Mononuclear cell (primary cell): ENCODE results near the gene SRGAP3. TPM values are rescaled to one million over a fixed set of nuclear protein-coding genes. Genes with fewer than 3 reads are reported as not detected.
"Not testable (repeated sequence)": the region's sequence is repeated elsewhere in the genome, so short reads cannot be mapped to it uniquely, and the experiment has no call there.

Source experiments
- H3K27me3 ChIP-seq: 2 replicates; pipeline ENCODE4 v1.6.0; 2011; ENCODE audit warnings: low read length, control low read depth; ENCODE audit not compliant: insufficient read depth
- H3K4me1 ChIP-seq: 2 replicates; pipeline ENCODE4 v1.5.1; 2011; ENCODE audit warnings: mild to moderate bottlenecking, low read length, control low read depth; ENCODE audit not compliant: insufficient read depth
- H3K4me3 ChIP-seq: 2 replicates; pipeline ENCODE4 v1.5.1; 2011; ENCODE audit warnings: mild to moderate bottlenecking, low read length, moderate library complexity
- H3K9me3 ChIP-seq: 2 replicates; pipeline ENCODE4 v1.5.1; 2011; ENCODE audit warnings: low read depth, mild to moderate bottlenecking, control low read depth, low read length
- total RNA-seq: library from RNA; depleted of rRNA; stranded (reverse); fragments of >200 nt; gene quantifications from one replicate; pipeline ENCODE4 v1.2.3, GENCODE V29; 2012

Gene SRGAP3
- total RNA-seq = 2.2 TPM

GRCh38 chr3:9249273-9250192 lies at the start of gene SRGAP3:
TSS of gene SRGAP3 (minus strand) at chr3:9249646. CDS start at chr3:9248951, 695 bp downstream.
- Histone ChIP-seq H3K4me3 (peak within 1 kb of the TSS; percentile 42), H3K9me3 (no peaks in the 10 kb centered on the region), H3K27me3 (no peaks in the 10 kb centered on the region), H3K4me1 (peaks cover 28% of the 10 kb centered on the region)

GRCh38 chr3:9298236-9298635 lies 48.8 kb upstream of the SRGAP3 start:
- H3K4me3 ChIP-seq = no peak overlapping the region
- no peaks in the 10 kb centered on the region for H3K9me3 ChIP-seq
- peaks cover 5% of the 10 kb centered on the region for H3K4me1 ChIP-seq
- peaks cover 6% of the 10 kb centered on the region for H3K27me3 ChIP-seq

GRCh38 chr3:9296241-9296640 lies 46.8 kb upstream of the SRGAP3 start:
- H3K4me3 ChIP-seq = no peak overlapping the region
- H3K27me3 ChIP-seq = peaks cover 11% of the 10 kb centered on the region
- no peaks in the 10 kb centered on the region for H3K9me3 ChIP-seq
- H3K4me1 ChIP-seq = no peaks in the 10 kb centered on the region

DNA sequence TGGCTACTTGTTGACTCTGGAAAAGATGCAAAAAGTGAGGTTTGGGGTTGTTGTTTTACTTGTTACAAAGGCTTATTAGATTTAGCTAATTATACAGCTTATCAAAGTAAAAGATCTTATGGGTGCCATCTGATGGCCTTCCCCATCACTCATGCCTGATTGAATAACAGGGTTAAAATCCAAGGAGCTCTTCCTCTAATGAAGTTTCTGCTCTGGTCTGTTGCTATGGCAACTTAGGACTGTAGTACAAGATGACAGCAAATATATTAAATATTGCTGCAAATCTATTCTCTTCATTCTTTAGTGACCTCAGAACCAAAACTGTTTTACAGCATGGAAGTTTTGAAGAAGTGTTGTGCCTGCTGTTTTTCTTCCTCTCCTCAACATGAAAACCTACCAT lies 45.6 kb upstream of the SRGAP3 start:
- Histone ChIP-seq H3K4me1 (no peaks in the 10 kb centered on the region), H3K4me3 (no peak overlapping the region), H3K27me3 (peaks cover 11% of the 10 kb centered on the region), H3K9me3 (no peaks in the 10 kb centered on the region)

GRCh38 chr3:9293953-9294352 lies 44.5 kb upstream of the SRGAP3 start:
- H3K9me3 ChIP-seq, H3K4me1 ChIP-seq, H3K4me3 ChIP-seq: not testable (repeated sequence)
- H3K27me3 ChIP-seq = peaks cover 11% of the 10 kb centered on the region

- H3K9me3 ChIP-seq = no peaks in the 10 kb centered on the region
- H3K4me1 ChIP-seq = no peaks in the 10 kb centered on the region
- H3K27me3 ChIP-seq = peaks cover 11% of the 10 kb centered on the region
- H3K4me3 ChIP-seq = no peak overlapping the region
Measured at GRCh38 chr3:9293076-9293475, 43.6 kb upstream of the SRGAP3 start.

DNA sequence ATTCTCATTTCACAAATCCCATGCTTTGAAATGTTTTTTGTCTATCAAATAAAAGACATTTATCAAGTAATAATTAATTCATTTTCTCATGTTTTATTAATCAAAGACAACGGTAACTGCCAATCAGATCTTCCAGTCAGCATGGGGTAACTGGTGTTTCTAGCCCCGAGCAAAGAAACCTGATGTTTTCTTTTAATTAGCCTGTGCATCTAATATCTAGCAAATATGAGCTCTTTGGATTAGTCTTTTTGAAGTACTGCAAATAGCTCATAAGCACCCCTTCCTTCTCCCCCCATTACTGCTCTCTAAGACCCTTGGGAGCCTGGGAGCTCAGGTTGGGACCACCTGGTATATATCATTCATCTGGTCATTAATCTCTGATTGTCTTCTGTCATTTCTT lies 43.1 kb upstream of the SRGAP3 start:
- H3K4me1 ChIP-seq = no peaks in the 10 kb centered on the region
- no peaks in the 10 kb centered on the region for H3K9me3 ChIP-seq
- peaks cover 11% of the 10 kb centered on the region for H3K27me3 ChIP-seq
- no peak overlapping the region for H3K4me3 ChIP-seq

DNA sequence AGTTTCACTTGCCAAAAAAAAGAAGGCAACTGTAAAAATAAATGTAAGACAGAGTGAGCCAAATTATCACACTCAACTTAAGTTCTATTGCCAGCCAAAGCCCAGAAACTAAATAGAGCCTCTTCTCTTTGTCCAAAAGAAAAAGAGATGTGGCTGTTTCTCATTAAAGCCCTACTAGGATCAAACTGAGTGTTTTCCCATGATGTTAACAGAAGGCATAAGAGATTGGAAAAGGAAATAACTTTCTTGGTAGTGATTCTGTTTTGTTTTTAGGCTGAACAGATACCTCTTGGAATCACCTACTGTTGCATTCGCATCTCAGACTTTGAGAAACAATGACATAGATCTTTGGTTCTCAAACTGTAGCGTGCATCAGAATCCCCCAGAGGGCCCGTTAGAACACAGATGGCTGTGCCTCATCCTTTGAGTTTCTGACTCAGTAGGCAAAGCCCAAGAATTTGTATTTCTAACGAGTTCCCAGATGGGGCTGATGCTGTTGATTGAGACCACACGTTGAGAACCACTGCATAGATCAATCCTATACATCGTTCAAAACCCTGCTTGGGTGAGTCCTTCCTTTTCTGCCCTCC lies 42.5 kb upstream of the SRGAP3 start:
- peaks cover 11% of the 10 kb centered on the region for H3K27me3 ChIP-seq
- no peak overlapping the region for H3K4me3 ChIP-seq
- no peaks in the 10 kb centered on the region for H3K9me3 ChIP-seq
- no peaks in the 10 kb centered on the region for H3K4me1 ChIP-seq

DNA sequence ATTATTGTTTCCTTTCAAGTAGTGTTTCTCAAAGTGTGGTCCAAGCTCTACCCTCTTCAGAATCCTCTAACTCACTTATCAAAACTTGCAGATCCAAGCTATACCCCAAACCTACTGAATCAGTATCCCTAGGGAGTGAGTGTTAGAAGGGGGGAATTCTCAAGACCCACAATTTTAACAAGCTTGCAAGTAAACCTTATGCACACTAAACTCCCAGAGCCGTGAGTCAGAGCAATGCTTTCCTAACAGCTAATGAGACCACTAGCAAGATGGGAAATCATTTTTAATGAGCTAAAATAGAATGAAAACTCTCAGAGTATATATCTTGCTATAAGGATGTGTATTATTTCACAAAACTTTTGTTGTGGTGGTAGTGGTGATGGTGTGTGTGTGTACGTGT lies 41.1 kb upstream of the SRGAP3 start:
- Histone ChIP-seq H3K4me1 (no peaks in the 10 kb centered on the region), H3K27me3 (peaks cover 11% of the 10 kb centered on the region), H3K4me3 (no peak overlapping the region), H3K9me3 (no peaks in the 10 kb centered on the region)

DNA sequence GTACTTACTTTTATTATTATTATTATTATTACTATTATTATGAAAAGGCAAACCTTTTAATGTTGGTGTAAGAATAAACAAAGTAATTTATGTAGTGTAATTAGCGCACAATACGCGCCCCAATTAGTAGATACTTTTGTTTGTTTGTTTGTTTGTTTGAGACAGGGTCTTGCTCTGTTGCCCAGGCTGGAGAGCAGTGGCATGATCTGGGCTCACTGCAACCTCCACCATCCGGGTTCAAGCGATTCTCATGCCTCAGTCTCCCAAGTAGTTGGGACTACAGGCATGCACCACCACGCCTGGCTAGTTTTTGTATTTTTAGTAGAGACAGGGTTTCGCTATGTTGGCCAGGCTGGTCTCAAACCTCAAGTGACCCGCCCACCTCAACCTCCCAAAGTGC lies 32.1 kb upstream of the SRGAP3 start:
- H3K4me3 ChIP-seq, H3K9me3 ChIP-seq, H3K27me3 ChIP-seq, H3K4me1 ChIP-seq: not testable (repeated sequence)

DNA sequence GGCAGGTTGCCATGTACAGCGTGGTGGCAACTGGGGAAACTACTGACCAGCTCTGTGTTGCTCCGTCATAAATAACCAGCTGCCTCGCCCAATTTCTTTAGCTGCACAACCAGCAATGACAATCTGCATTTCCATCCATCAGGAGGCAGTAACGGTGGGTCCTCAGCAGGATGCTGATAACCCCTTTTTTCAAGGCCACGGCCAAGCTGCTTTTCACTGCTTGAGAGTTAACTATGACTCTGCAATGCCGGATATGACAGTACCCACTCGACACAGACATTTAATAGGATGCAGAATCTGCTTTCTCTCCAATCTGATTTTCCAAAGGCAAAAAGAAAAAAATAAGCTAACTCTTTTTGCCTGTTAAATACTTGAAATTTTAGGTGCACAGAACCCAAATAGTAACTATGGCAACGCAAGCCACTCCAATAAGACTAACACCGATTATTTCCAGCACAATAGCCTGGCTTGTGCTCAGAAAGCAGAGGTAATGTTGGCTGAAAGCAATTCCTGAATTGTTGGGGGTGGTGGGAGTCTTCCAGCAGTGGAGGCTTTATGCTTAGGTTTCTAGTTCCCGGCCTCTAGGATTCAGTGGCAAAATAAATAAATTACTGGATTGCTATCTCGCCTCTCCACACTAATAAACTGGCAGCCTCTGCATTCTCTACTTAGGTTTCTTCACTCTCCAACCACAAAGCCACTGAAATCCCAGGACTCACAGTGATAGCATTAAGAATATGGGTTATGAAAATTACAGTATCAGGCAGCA lies 31.2 kb upstream of the SRGAP3 start:
- Histone ChIP-seq H3K4me1 (no peaks in the 10 kb centered on the region), H3K9me3 (no peaks in the 10 kb centered on the region), H3K27me3 (no peaks in the 10 kb centered on the region), H3K4me3 (no peak overlapping the region)

DNA sequence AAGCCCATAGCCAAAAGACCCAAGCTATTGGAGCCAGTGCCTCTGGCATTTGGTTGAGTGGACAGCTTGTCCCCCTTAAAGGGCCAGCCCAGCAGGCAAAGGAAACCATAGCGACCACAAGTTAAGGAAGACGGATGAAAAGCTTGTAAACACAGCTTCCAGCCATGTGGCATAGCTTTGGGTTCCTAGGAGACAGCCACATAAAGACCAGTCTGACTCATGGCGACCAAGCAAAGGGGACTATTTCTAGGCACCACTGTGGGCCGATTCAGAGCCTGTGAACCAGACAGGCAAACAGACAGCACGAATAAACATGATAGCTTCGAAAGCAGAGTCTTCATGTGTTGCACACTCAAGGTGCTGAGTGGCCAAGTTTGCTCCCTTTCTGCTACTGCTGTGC lies 30.5 kb upstream of the SRGAP3 start:
- H3K4me3 ChIP-seq = no peak overlapping the region
- no peaks in the 10 kb centered on the region for H3K9me3 ChIP-seq
- H3K4me1 ChIP-seq = no peaks in the 10 kb centered on the region
- no peaks in the 10 kb centered on the region for H3K27me3 ChIP-seq

- Histone ChIP-seq H3K4me1 (no peaks in the 10 kb centered on the region), H3K9me3 (no peaks in the 10 kb centered on the region), H3K4me3 (no peak overlapping the region), H3K27me3 (no peaks in the 10 kb centered on the region)
Measured at GRCh38 chr3:9278498-9278897, 29.1 kb upstream of the SRGAP3 start.

DNA sequence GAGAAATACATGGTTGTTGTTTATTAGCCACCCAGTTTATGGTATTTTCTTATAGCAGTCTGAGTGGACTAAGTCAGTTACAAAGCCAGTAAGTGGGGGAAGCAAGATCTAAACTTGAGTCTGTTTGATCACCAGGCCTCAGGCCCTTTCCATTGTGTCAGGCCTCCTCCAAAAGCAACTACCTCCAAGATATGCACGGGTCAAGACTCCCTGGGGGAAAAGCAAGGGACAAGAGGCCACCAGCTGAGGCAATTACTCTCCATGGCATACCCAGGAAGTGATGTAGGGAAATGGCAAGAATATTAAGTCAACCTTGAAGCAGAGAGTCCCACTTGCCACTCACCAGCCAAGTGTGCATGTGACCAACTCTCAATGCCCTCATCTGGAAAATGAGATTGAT lies 28.6 kb upstream of the SRGAP3 start:
- H3K9me3 ChIP-seq = no peaks in the 10 kb centered on the region
- no peaks in the 10 kb centered on the region for H3K27me3 ChIP-seq
- H3K4me3 ChIP-seq = no peak overlapping the region
- no peaks in the 10 kb centered on the region for H3K4me1 ChIP-seq

DNA sequence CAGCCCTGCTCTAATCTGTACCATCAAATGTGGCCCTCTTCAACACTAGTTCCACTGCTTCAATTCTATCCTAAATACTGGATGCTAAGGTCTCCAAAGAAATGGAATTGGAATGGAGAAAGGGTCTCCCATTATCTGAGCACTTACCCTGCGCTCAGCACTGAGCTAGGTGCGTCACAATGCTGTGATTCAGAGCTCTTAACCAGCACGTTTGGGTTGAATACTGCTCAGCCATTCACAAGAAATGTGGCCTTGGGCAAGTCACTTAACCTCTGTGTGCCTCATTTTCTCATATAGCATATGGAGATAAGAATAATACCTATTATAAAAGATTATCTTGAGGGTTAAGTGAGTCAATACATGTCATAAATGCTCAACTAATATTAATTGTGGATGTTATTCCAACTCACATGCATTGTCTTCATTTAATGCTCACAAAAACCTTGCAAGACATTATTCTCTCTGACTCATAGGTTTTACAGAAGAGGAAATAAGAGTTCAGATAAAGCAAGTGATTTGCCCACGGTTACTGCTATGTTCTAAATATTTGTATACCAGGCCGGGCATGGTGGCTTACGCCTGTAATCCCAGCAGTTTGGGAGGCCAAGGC lies 27.4 kb upstream of the SRGAP3 start:
- H3K27me3 ChIP-seq = no peaks in the 10 kb centered on the region
- no peaks in the 10 kb centered on the region for H3K4me1 ChIP-seq
- H3K9me3 ChIP-seq = no peaks in the 10 kb centered on the region
- H3K4me3 ChIP-seq = no peak overlapping the region
